ENCODE data around the gene RNU6-8.

RNU6-8 gene

DNA sequence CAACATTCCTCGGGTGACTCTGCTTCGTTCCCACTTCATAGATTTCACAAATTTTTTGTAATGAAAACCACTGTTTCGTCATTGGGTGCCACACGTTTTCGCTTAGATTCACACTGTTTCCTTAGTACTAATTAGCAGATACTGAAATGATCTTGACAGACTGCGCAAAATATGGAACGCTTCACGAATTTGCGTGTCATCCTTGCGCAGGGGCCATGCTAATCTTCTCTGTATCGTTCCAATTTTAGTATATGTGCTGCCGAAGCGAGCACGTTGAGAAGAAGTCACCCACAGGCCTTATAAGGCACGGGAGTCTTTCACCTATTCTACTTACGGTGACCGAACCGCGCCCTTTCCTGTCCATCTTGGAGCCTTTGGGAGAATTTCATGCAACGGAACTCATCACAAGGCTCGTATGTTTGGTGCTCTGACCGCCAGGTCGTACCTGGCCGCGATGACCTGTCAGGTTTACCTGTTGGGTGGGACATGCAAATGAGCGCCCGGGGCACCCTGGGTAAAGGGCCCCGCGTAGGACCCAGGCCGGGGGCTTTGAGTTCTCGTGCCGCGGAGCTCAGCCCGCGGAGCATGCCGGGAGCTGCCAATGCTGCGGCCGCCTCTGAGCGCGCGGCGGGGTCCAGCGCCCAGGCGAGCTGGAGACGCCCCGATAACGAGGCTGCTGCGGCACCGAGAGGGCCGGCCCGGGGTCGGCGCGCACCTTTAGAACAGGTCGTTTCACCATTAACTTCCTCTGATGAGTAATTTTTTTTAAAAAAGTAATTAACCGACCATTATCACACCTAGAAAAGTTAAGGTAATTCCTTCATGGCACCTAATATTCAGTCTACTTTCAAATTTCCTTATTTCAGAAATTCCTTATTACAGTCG lies at the start of gene RNU6-8:
TSS of gene RNU6-8 (minus strand) at position 272 of the 885 bp plus-strand sequence.
- peak; percentile 96 for DNase-seq

DNA sequence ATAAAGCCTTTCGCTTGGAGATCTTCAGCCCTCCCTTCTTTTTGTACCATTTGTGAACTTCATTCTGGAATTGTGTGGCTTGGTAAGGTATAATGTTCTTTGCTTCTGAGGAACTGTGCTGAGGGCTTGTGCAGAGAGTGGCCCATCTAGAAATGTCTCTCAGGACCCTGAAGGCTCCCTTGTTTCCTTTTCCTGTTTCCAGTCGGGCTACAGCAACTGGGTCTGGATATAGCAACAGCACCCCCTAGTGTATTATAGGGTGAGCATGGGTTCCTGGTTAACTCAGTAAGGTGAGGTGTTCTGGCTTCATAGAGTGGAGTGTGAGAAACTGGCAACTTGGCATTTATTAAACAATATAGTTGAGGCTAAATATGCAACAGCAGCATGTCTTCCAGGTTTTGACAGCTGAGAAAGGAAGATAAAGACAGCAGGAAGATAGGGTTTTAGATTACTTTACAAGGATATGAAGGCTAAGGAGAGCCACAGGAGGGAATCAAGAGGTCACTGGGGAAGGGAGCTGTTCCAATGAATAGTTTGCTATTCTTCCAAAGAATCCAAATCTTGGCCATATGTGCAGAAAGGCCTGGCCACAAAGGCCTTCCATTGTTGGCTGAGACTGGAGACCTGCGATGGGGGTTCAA lies 49.1 kb upstream of the RNU6-8 start:
- DNase-seq = peak; percentile 63

DNA sequence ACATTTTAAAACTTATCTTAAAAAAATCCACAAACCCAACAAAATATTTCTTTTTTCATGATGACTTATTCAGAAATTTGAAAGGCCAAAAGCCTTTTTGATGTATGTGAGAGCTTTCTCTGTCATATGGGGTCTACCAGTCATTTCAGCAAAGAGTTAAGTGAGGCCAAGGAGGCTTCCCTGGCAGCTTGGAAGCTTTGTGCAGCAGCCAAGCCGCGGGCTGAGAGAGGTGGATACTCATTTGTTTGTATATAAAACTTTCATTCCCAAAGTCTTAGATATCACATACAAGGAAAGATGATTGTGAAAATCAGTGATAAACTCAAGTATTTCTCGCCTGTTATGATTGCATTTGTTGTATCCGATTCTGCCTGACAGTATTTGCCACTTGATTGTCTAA lies 48.5 kb upstream of the RNU6-8 start:
- DNase-seq = no peak

DNA sequence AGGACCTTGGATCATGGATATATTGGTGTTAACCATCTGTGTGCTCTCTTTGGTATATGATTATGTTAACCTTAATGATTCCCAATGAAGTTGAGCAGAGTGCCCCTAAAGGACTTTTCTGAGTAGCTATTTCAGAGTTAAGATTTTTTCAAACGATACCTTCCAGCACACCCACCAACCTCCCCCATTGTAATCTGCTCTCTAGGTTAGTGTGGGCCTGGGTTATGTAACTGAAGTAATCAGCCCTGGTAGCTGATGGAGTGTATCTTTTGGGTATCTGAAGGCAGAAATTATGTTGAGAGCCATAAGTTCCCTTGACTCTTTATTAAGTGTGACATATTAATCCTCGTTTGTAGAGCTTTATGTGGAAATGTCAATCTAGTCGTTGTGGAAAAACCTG lies 47.6 kb upstream of the RNU6-8 start:
- DNase-seq = no peak

DNA sequence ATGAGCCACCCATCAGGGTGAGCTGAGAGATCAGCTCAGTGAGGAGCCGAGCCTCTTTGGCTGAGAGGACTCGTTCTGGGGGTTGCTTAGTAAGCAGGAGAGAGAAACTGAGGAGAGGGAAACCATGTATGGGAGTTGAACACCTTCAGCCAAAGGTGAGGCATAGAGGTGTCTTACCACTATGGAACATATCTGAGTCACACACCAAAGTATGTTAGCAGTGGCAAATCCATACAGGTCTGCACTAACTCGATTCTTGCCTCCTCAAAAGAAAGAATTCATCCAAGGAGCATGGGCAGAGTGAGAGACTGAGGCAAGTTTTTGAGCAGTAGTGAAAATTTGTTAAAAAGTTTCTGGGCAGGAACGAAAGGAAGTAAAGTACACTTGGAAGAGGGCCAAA lies 46.7 kb upstream of the RNU6-8 start:
- DNase-seq = no peak

DNA sequence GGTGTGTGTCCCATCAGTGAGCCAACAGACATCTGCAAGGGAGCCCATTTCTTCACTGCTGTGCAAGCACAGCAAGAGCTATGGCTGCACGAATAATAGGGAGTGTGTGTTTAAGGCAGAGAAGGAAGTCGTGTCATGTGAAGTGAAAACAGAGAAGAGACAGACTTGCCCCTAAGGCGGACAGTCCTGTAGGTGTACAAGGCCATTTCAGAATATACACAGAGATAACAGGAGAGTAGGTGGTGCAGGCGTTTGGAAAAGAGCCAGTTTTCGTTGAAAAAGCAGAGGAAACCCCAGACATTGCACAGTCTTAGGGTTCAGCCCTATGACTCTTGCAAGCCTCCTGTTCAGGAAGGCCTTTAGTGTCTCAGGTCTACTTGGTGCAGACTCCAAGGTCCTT lies 46.3 kb upstream of the RNU6-8 start:
- DNase-seq = no peak

DNA sequence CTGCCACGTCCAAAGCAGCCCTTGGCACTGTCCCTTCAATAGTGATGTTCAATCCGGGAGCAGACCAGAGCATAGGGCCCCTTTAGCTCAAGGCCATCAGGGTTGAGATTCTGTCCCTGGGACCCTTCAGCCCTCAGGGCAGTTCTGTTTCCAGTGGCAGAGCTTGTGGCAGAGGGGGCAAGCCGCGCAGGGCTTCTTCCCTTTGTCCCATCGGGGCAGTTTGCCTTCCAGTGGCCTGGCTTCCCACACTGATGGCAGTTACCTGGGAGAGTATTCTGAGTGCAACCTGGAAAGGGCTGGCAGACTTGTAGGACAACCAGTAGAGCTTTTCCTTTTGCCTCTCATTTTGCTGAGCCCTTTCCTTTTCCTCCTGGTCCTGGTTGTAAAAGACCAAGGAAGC lies 43.7 kb upstream of the RNU6-8 start:
- no peak for DNase-seq

DNA sequence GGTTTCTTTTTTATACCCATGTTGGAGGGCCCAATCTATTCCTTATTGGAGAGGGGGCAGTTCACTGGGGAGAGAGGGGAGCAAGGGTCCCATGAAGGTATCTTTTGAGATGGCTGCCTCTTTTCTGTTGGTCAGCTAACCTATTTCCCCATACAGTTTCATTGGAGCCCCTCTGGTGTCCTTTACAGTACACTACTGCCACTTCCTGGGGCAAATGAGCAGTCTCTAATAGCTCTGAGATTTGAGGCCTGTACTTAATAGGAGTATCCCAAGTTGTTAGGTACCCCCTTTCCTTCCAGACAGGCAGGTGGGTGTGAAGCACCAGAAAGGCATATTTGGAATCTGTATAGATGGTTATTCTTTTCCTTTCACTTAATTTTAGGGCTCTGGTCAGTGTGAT lies 41.3 kb upstream of the RNU6-8 start:
- DNase-seq = no peak

DNA sequence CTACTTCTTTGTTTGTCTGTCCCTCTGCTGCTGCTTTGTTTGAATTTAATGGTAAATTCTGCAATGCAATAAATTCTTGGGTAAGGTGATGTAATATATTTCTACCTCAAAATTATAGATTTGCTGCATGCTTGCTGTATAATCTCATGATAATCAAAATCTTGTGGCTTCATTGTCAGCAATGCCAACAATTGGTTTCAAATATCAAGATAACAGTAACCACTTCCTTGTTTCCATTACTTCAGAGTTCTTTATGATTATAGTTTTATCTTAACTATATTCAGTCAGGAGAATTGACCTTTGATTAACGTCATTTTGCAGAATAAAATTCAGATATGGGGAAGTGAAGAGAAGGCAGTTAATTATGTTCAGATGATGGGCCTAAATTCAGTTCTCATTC lies 30.2 kb upstream of the RNU6-8 start:
- DNase-seq = no peak

DNA sequence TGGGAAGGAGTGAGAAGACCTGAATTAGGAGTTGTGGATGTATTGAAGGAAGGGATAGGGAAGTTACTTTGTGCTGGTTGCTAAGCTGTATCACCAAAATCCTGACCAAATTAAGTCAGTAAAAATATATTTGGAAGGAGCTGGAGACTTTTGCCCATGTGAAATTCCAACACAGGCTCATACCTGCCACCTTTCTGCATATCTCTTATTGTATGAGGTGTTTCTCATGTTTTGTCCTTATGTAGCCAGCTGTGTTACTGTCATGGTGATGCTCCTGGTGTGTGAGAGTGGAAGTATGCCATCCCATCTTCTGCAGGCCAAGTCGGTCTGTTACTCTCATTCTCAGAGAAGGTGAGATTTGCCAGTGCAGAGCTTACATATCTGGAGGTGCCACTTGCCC lies 29.4 kb upstream of the RNU6-8 start:
- no peak for DNase-seq

DNA sequence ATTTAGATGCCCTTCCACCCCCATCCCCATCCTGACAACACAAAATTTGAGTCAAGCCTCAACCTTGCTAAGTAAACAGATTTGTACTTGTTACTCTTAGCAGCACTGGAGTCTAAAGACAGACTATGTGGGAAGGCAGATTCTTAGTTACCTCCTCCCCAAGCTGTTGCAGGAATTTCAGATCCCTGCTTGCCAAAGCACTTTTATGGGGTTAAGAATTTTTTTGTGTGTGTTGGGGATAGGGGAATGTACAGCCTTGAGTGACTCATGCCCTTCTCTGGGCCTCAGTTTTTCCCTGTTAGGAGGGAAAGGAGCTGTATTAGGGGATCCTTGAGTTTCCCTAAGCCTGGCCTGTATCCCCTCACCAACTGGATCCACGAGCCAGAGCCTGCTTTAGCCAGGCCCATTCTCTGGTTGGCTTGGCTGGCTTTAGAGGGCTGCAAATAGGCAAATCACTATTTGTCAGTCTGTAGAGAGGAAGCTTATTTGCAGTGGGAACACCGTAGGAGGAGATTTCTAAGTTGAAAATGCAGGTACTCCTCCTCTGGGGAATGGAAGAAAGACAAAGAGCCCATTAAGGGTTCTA lies 27.7 kb upstream of the RNU6-8 start:
- DNase-seq = no peak

DNA sequence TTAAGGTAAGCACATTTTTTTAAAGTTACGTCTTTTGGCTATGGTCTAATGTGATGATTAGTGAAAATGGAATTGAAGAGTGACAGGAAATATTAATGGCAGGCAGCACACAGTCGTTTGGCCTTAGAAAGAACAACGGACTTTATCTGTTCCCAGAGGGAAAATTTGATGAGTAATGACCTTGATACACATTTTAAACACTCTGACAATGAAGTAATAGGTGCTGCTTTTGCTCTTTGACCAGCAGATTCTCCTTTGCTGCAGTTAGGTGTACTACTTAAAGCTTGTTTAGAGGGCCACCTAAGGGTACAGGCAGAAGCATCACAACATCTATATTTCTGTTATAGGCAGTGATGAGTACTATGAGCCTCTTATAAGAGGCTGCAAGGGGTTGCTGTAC lies 27.1 kb upstream of the RNU6-8 start:
- no peak for DNase-seq

DNA sequence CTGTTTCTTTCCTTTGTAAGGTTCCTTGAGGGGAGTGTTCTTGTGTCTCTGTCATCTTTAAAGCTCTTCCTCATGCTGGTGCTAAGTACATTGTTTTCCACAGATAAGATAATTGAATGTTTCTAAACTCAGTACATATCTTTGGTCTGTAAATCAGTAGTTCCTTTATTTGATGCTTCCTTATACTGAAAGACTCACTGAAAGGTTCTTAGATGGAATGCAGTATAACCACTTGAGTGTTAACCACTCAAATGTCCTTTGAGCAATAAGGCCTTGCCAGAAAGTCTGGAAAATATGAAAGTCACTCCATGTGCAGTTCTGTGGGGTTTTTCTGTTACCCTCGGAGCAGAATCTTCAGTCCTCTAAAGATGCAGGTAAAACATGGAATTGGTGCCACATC lies 23.0 kb upstream of the RNU6-8 start:
- DNase-seq = no peak

DNA sequence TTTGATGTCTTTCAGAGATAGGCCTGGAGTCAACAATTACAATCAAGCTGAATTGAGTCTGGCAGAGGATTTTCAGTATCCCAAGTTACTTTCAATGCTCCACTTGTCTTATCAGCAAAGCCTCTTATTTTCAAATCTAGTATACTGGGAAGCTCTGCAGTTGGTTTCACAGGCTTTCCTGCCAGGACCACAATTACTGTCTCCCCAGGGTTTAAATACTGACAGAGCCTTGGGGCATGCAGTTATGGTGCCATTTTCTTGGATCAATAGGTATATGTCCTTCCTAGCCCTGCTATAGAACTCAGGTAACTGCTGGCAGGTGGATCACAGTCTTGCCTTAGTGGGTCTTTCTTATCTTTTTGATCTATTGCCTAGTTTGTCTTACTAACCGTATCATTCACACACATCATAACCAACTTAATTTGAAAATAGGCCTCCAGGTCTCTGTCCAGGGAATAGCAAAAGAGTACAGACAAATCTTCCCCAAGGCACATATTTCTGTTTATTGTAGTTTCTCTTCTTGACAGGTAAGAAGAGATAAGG lies 22.4 kb upstream of the RNU6-8 start:
- DNase-seq = no peak

DNA sequence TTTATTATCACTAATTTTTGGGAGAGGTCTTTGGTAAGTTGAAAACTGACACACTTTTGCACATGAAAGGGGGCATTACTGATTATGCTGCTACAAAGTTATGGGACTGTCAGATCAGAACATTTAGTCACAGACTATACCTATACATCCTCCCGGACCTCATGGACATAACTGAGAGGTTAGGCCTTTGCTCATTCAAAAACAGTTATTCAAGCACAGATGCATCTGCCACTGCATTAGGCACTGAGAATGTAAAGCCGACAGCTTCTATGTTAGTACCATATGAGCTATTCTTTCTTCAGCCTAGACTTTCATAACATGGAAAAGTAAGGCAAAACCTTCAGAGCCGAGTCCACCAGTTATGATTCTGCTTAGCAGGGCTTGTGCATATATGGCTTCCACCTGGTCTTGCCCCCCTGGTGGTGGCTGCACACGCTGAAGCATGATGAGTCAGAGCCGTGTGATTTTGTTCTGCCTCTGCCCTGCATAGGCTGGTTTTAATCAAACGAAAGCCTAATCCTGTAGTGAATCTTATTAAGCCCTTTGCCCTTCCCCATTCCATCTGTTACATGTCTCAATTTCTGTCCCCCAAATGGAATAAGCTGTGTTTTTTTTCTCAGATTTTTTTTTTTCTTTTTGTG lies 21.8 kb upstream of the RNU6-8 start:
- DNase-seq = peak; percentile 8

DNA sequence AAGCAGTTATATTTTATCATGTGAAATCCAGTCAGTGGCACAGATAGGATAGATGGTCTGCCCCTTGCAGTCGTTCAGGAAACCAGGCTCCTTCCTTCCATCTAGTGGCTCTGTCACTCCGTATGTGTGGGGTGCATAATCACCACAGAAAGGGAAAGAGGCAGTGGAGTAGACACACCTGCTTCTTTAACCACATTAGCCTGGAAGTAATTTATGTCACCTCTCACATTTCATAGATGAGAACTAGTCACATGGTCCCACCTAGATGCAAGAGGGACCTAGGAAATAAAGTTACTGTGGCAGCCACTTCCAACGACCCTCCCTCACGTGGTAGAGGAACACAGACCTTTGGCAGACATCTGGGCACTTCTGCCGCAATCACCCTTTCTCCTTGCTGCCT lies 14.2 kb upstream of the RNU6-8 start:
- DNase-seq = no peak

DNA sequence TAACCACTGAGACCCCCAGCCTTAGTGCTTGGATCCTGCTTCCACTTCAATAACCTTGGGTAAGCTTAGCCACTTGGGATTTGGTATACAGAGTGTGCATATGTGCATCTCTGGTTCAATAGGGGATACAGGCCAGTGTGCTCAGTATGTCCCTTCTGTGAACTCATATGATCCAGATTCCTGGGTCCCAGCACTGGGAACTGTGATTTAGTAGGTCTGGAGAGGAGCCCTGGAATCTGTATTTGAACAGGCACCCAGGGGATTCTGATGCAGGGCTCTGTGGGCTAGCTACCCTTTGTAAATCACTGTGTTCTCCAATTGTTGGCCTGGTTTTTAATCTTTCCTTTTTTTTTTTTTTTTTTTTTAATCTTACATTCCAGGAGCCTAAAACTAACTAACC lies 9.8 kb upstream of the RNU6-8 start:
- no peak for DNase-seq

DNA sequence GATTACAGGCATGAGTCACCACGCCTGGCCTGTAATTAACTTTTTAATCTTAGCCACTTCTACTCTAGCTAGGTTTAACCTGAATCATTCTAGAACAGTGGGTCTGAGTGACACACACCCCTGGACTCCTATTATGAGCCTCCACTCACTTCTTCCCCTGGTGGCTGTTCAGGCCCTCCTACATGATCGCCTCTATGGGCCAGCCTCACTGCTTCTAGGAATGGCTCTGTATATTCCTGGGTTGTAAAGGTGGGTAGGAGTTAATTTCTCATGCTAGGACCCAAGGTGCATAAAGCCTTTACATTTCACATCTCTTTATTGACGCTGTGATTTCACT lies 8.0 kb upstream of the RNU6-8 start:
- no peak for DNase-seq

DNA sequence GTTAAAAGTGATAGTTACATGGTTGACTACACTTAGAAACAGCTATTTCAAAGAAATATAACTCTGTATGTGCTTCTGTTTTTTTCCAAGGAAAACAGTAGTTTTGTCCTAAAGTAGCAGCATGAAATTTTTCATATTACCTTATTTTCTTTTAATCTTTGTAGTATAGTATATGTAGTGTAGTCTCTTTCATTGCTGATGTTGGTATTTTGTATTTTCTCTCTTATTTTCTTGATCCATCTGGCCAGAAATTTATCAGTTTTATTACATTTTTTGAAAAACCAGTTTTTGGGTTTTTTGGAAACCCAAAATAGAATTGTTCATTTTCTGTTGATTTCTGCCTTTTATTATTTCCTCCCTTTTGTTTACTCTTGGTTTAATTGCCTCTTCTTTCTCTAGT lies 6.4 kb upstream of the RNU6-8 start:
- DNase-seq = no peak

DNA sequence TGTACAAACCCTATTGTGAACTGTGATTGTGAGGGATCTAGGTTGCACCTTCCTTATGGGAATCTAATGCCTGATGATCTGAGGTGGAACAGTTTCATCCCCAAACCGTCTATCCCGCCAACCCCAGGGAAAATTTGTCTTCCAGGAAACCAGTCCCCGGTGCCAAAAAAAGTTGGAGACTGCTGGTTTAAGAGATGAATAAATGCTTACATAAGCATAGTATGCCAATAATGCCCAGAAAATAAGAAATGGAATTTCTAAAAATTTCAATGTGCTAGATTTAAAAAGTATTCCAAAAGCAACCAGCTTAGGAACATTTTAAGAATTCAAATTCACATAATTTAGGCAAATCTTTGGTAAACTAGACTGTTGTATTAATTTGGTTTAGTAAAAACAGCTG lies 5.4 kb upstream of the RNU6-8 start:
- no peak for DNase-seq

DNA sequence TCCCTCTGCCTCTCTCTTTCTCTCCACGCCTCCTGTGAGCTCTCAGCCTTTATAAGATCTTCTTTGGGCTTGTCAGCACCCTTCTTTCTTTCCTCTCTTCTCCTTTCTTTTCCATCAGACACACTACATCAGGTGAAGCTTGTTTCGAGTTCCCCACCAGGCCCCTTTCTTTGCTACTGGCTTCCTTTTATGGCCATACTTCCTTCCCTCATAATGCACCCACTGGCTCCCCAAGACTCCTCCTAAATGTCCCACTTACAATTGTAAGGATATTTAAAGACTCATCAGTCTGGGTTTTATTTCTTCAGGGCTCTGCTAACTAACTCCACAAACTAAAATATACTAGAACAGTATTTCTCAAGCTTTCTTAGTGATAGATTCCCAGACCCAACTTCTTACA lies 3.5 kb upstream of the RNU6-8 start:
- DNase-seq = no peak

DNA sequence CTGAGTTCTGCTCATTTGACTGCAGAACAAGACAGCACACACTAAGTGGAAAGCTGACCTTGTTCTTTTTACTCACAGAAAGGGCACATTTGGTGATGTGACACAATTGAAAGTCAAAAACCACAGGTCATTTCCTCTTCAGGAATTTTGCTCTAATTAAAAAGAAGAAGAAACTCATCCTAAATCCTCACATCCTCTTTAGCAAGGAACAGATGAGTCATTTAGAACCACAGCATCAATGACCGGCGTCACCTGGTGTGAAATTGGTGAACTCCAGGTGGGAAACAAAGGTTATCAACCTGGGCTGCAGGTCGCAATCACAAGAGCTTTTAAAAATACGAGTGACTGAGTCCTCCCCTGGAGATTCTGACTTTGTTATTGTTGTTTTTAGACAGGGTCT lies 2.9 kb upstream of the RNU6-8 start:
- DNase-seq = no peak

DNA sequence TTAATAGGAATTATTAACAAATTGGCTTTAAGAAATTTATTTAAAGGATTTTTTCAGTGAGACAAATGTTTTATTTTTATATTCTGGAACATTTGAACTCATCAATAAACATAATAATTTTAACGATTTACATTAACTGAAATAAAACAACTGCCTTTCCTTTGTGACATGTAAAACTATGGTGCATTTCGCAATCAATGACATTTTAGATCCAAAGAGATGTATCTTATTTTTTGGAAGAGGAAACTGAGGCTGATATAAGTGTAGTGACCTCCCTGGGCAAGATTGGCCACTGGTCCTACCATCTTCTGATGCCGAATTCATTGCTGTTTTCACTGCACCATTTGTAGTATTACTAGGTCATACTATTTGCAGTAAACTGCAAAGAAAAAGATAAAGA lies 2.5 kb upstream of the RNU6-8 start:
- no peak for DNase-seq

DNA sequence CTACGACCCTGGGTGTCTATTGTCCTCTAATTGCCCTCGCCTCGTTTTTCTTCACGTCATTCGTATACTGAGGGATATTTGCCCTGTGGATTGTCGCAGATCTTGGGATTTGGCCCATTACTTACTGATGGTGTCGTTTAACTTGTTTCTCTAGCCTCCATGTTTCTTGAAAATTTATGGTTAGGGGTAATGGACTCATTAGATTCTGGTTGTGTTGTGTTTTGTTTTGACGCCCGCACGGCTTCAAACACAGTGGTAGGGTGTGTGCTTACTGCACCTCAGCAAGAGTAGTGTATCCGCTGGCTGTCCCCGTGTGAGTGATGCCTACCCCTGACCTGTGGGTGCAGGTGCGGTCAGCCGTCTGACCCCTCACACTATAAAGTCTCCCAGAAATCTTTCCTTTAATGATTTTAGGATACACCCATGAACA lies 874 bp upstream of the RNU6-8 start:
- peak; percentile 43 for DNase-seq

Data from DMS79 (cell line).